ENCODE results near the gene CYP46A1.

Gene CYP46A1

GRCh38 chr14:99654235-99654985 is 29.7 kb upstream of the CYP46A1 start:
- no peak for DNase-seq
- Histone ChIP-seq H3K4me1 (no peaks in the 10 kb centered on the region), H3K36me3 (no peaks in the 10 kb centered on the region), H3K27me3 (peaks cover 16% of the 10 kb centered on the region), H3K4me3 (ENCODE audit: low read depth, low read length) (no peak overlapping the region), H3K9me3 (no peaks in the 10 kb centered on the region)
- TF ChIP-seq CTCF (IDR thresholded peaks at IDR 0.05; ENCODE audit: low read depth, low read length) = no peak

GRCh38 chr14:99655521-99655920 is 28.6 kb upstream of the CYP46A1 start:
- Histone ChIP-seq H3K4me3 (ENCODE audit: low read depth, low read length) (no peak overlapping the region), H3K4me1 (no peaks in the 10 kb centered on the region), H3K27me3 (peaks cover 21% of the 10 kb centered on the region), H3K36me3 (no peaks in the 10 kb centered on the region), H3K9me3 (no peaks in the 10 kb centered on the region)
- TF ChIP-seq CTCF (IDR thresholded peaks at IDR 0.05; ENCODE audit: low read depth, low read length) = no peak
- DNase-seq = no peak

- Histone ChIP-seq H3K4me1 (no peaks in the 10 kb centered on the region), H3K27me3 (peaks cover 21% of the 10 kb centered on the region), H3K4me3 (ENCODE audit: low read depth, low read length) (no peak overlapping the region), H3K9me3 (no peaks in the 10 kb centered on the region), H3K36me3 (no peaks in the 10 kb centered on the region)
- no peak for TF ChIP-seq CTCF (IDR thresholded peaks at IDR 0.05; ENCODE audit: low read depth, low read length)
- no peak for DNase-seq
Measured at GRCh38 chr14:99656171-99656570, 27.9 kb upstream of the CYP46A1 start.

GRCh38 chr14:99657645-99658155 is 26.4 kb upstream of the CYP46A1 start:
- Histone ChIP-seq H3K27me3 (peaks cover 21% of the 10 kb centered on the region), H3K9me3 (no peaks in the 10 kb centered on the region), H3K4me1 (no peaks in the 10 kb centered on the region), H3K4me3 (ENCODE audit: low read depth, low read length) (no peak overlapping the region), H3K36me3 (no peaks in the 10 kb centered on the region)
- TF ChIP-seq CTCF (IDR thresholded peaks at IDR 0.05; ENCODE audit: low read depth, low read length) = no peak
- DNase-seq = no peak

GRCh38 chr14:99658218-99658845 is 25.8 kb upstream of the CYP46A1 start:
- TF ChIP-seq CTCF (IDR thresholded peaks at IDR 0.05; ENCODE audit: low read depth, low read length) = no peak
- Histone ChIP-seq H3K36me3 (no peaks in the 10 kb centered on the region), H3K4me1 (no peaks in the 10 kb centered on the region), H3K4me3 (ENCODE audit: low read depth, low read length) (no peak overlapping the region), H3K9me3 (no peaks in the 10 kb centered on the region), H3K27me3 (peaks cover 21% of the 10 kb centered on the region)
- DNase-seq = no peak

GRCh38 chr14:99659333-99659741 is 24.8 kb upstream of the CYP46A1 start:
- Histone ChIP-seq H3K27me3 (peaks cover 21% of the 10 kb centered on the region), H3K4me3 (ENCODE audit: low read depth, low read length) (no peak overlapping the region), H3K4me1 (peaks cover 7% of the 10 kb centered on the region; the same call in 1 of the 2 replicates), H3K36me3 (no peaks in the 10 kb centered on the region), H3K9me3 (no peaks in the 10 kb centered on the region)
- TF ChIP-seq CTCF (IDR thresholded peaks at IDR 0.05; ENCODE audit: low read depth, low read length) = peak; percentile 8; the same call in 1 of the 2 replicates
- DNase-seq = no peak
